Measurements from ENCODE around the gene BPIFB3.
"Not testable (repeated sequence)": the region's sequence is repeated elsewhere in the genome, so short reads cannot be mapped to it uniquely, and the experiment has no call there.

Gene BPIFB3

DNA sequence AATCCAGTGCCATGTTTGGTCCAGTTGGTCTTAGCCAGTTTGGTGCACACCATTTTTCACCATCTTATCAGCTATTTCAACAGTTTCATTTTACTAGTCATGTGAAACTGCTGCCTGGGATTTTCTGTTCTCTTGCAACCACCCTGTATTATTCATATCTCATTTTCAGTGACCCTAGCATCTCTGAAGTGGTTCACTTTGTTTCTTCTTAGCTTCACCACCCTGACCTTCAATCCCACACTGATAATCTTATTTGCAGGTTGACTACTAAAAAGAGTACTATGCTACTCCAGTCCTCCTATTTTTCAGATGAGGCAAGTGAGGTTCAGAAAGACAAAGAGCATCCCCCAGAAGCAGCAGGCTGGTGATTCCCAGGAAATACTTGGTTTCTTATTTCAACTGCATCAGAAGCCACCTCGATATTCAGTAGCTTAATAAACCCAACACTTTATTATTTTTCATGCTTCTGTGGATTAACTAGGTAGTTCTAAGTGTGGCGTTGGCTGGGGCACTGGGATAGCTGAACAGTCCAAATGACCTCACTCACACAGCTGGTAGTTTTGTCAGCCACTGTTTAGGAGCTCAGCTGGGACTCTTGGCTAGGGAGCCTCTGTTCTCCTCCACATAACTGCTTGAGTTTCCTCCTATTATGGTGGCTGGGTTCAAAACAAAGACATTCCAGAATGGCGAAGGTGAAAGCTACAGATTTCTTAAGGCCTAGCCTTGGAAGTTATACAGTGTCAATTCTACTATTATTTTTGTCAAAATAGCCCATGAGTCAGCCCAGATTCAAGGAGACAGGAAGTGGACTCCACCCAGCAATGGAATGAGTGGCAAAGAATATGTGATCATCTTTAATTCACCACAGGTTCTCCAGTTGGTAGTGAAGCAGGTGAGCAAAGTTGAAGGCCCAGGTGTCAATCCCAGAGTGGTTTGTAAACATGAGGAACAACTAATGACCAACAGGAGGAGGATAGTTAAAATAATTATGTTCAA is 66.3 kb downstream of the BPIFB3 start:
- DNase-seq (ENCODE audit: low spot score) = no peak

- no peak for DNase-seq (ENCODE audit: low spot score)
These were observed 67.2 kb downstream of the BPIFB3 start for GRCh38 chr20:33120934-33121333.

DNA sequence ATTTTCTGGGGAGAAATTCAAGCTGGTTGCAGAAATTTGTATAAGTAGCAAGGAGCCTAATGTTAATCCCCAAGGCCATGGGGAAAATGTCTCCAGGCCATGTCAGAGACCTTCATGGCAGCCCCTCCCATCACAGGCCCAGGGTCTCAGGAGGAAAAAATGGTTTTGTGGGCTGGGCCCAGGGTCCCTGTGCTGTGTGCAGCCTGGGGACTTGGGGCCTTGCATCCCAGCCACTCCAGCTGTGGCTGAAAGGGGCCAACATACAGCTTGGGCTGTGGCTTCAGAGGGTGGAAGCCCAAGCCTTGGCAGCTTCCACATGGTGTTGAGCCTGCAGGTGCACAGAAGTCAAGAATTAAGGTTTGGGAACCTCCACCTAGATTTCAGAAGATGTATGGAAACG is 68.6 kb downstream of the BPIFB3 start:
- DNase-seq (ENCODE audit: low spot score) = not testable (repeated sequence)
